NCI-H2196 (cell line): ENCODE data around the gene PRAMEF9.
"Not testable (repeated sequence)": the region's sequence is repeated elsewhere in the genome, so short reads cannot be mapped to it uniquely, and the experiment has no call there.

Experiments used
- DNase-seq: peaks from one replicate; lab custom pipeline; 2025; ENCODE audit not compliant: unreplicated experiment; lab: John Stamatoyannopoulos, UW

Gene PRAMEF9

GRCh38 chr1:13171548-13171947 lies at the start of gene PRAMEF9:
TSS of gene PRAMEF9 (plus strand) at chr1:13171848. CDS start at chr1:13175281, 3,433 bp downstream.
- DNase-seq = not testable (repeated sequence)

GRCh38 chr1:13155909-13156308 lies 15.7 kb upstream of the PRAMEF9 start, which contains the start of gene PRAMEF26:
TSS of gene PRAMEF26 (minus strand) at chr1:13156009. CDS start at chr1:13153095, 2,914 bp downstream.
- not testable (repeated sequence) for DNase-seq

GRCh38 chr1:13165531-13165930 lies 6.1 kb upstream of the PRAMEF9 start, which contains the start of gene HNRNPCL4:
TSS of gene HNRNPCL4 (minus strand) at chr1:13165631. CDS start at chr1:13165467, 164 bp downstream.
- DNase-seq = not testable (repeated sequence)

- not testable (repeated sequence) for DNase-seq
Observed at GRCh38 chr1:13201309-13201708, 29.7 kb downstream of the PRAMEF9 start, which contains the start of gene PRAMEF13. TSS of gene PRAMEF13 (minus strand) at chr1:13201409. CDS start at chr1:13199589, 1,820 bp downstream.

- not testable (repeated sequence) for DNase-seq
Observed at GRCh38 chr1:13208712-13209111, 37.1 kb downstream of the PRAMEF9 start.

GRCh38 chr1:13216619-13217018 lies 45.0 kb downstream of the PRAMEF9 start:
- not testable (repeated sequence) for DNase-seq

DNA sequence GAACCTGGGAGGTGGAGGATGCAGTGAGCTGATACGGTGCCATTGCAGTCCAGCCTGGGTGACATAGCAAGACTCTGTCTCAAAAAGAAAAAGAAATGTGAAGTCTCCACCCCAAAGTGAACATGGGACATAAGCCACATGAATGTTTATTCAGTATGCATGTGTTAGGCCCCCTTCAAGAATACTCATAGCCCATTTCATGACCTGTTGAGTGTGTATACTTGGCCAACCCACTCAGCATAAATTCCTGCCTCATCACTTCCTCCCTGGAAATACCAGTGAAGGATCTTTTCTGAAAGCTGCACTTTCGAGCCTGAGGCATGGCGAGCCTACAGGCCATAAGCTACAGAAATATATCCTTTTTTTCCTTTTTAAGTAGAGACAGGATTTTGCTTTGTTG lies 47.6 kb downstream of the PRAMEF9 start:
- DNase-seq = not testable (repeated sequence)

- DNase-seq = not testable (repeated sequence)
Observed at GRCh38 chr1:13222788-13223187, 51.1 kb downstream of the PRAMEF9 start.

GRCh38 chr1:13224480-13225060 lies 52.9 kb downstream of the PRAMEF9 start:
- DNase-seq = no peak

GRCh38 chr1:13225675-13226204 lies 54.1 kb downstream of the PRAMEF9 start, which contains the start of gene PRAMEF18:
TSS of gene PRAMEF18 (minus strand) at chr1:13226154. CDS start at chr1:13226106, 48 bp downstream.
- DNase-seq = not testable (repeated sequence)

DNA sequence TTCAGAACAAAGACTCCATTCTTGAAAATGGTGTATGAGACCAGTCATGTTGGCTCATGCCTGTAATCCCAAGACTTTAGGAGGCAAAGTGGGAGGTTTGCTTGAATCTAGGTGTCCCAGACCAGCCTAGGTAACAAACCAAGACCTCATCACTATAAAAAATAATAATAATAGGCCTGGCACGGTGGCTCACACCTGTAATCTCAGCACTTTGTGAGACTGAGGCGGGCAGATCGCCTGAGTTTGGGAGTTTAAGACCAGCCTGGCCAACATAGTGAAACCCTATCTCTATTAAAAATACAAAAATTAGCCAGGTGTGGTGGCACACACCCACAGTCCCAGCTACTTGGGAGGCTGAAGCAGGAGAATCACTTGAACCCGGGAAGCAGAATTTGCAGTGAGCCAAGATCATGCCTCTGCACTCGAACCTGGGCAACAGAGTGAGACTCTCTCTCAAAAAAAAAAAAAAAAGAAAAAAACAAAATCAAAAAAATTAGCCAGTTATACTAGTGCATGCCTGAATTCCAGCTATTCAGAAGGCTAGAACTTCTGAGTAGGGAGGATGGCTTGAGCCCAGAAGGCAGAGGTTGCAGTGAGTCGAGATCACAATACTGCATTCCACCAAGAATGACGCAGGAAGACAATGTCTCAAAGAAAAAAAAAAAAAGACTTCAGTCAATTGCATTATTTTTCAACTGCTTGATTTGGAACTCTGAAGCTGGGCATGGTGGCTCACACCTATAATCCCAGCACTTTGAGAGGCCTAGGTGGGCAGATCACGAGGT lies 55.8 kb downstream of the PRAMEF9 start:
- not testable (repeated sequence) for DNase-seq

DNA sequence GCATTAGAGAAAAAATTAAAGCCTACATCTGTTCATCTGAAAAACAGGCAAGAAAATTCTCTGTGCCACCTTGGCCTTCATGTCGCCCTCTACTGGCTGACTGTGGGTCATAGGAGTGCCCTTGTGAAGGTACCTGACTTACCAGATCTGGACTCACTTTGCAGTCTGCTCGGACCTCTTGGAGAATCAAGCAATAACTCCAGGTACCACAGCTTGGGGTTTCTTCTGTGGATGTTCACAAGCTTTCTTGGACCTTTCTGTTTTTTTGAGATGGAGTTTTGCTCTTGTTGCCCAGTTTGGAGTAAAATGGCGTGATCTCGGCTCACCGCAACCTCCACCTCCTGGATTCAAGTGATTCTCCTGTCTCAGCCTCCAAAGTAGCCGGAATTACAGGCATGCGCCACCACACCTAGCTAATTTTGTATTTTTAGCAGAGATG lies 56.7 kb downstream of the PRAMEF9 start:
- peak; percentile 34 for DNase-seq
